Measurements from ENCODE around the gene DDX28.

- TF ChIP-seq POLR2A (IDR thresholded peaks at IDR 0.05; ENCODE audit: low read length), result no peak
- no peak for TF ChIP-seq GATA1 (IDR thresholded peaks at IDR 0.05; ENCODE audit: low read depth, low read length)
Measured at GRCh38 chr16:68070249-68070730, 47.3 kb upstream of the DDX28 start.
